Testis (tissue), 3 donors: ENCODE measurements around the gene NUDT8. TPM values are rescaled to one million over a fixed set of nuclear protein-coding genes. Genes with fewer than 3 reads are reported as not detected.
"Not testable (repeated sequence)": the region's sequence is repeated elsewhere in the genome, so short reads cannot be mapped to it uniquely, and the experiment has no call there.

Source experiments
- DNase-seq: peaks from one replicate; pipeline ENCODE4 v3.0.0-alpha.2; 2019
- H3K27ac ChIP-seq, 2 donors: fragments of 200-600 bp; sonication (generic); one replicate each; pipeline ENCODE4 v1.5.1; 2019
- H3K27me3 ChIP-seq: fragments of 200-600 bp; sonication (generic); one replicate; pipeline ENCODE4 v1.5.1; 2019
- H3K36me3 ChIP-seq: fragments of 200-600 bp; sonication (generic); one replicate; pipeline ENCODE4 v1.5.1; 2017; ENCODE audit warnings: low read depth; ENCODE audit errors: missing control alignments
- H3K4me1 ChIP-seq: fragments of 200-600 bp; sonication (generic); one replicate; pipeline ENCODE4 v1.5.1; 2019
- H3K4me3 ChIP-seq, 2 donors: fragments of 200-600 bp; sonication (generic); one replicate each; pipeline ENCODE4 v1.5.1; 2017 to 2019
- H3K9me3 ChIP-seq: fragments of 200-600 bp; sonication (generic); one replicate; pipeline ENCODE4 v1.5.1; 2017
- CTCF ChIP-seq, 3 experiments: fragments of 450-650 bp in 2 of 3; fragments of 200-600 bp in 1 of 3; sonication (generic) in 1 of 3; IDR thresholded peaks; one replicate each; pipeline ENCODE4 v1.5.1; 2016 to 2019; ENCODE audit warnings: antibody characterized with exemption in 3 of 3, mild to moderate bottlenecking in 2 of 3, moderate library complexity in 1 of 3
- POLR2A ChIP-seq: fragments of 450-650 bp; IDR thresholded peaks from one replicate; pipeline ENCODE4 v1.6.1; 2017; ENCODE audit warnings: antibody characterized with exemption, mild to moderate bottlenecking, moderate library complexity
- WGBS, 2 donors: methylation state at CpG; one replicate each; pipeline ENCODE4 v1.1.5; 2018; 5-methylcytosine and 5-hydroxymethylcytosine counted together
- intact Hi-C: fragments of 100-400 bp; cut with DNase I; formaldehyde crosslinking; loops from one replicate; pipeline ENCODE4 v1.15.1; 2023; ENCODE audit warnings: low total_unique reads
- polyA plus RNA-seq: library from polyadenylated mRNA; stranded (reverse); fragments of 350-450 nt; fragmentation: Illumina TruSeq; extraction: RNeasy Lipid Tissue Mini Kit (QIAGEN cat#74804); gene quantifications from one replicate; pipeline ENCODE4 v1.2.3, GENCODE V29; 2014; ENCODE audit warnings: low read depth, low replicate concordance; ENCODE audit not compliant: insufficient read depth
- total RNA-seq, 2 donors: library from RNA; depleted of rRNA; stranded (reverse); fragments of >200 nt; gene quantifications; one replicate each; pipeline ENCODE4 v1.2.3, GENCODE V29; 2016

NUDT8 gene
- total and polyA plus RNA-seq, 3 donors from 2014 or later = 4.0 to 7.0 (median 6.2) TPM

- 69 to 77% methylated on average over 12 of the region's 12 CpGs for WGBS, 2 donors
- no peaks in the 10 kb centered on the region for H3K27me3 ChIP-seq
- H3K9me3 ChIP-seq = no peaks in the 10 kb centered on the region
- no peak for DNase-seq
- H3K4me1 ChIP-seq = no peaks in the 10 kb centered on the region
- H3K36me3 ChIP-seq = no peaks in the 10 kb centered on the region
- H3K4me3 ChIP-seq = no peak overlapping the region
- no peak overlapping the region for H3K27ac ChIP-seq
- TF ChIP-seq POLR2A = no peak
- TF ChIP-seq CTCF (IDR thresholded peaks at IDR 0.05) = no peak
- intact Hi-C loops = no loop called here
Observed at GRCh38 chr11:67592880-67593564, 36.7 kb downstream of the NUDT8 start.

GRCh38 chr11:67588899-67589415, 40.8 kb downstream of the NUDT8 start:
- H3K27me3 ChIP-seq, H3K4me3 ChIP-seq, H3K9me3 ChIP-seq, H3K27ac ChIP-seq, DNase-seq, H3K4me1 ChIP-seq, intact Hi-C loops, H3K36me3 ChIP-seq: not testable (repeated sequence)
- 85% methylated on average over 11 of the region's 11 CpGs for whole genome bisulfite sequencing, 2 donors

GRCh38 chr11:67588136-67588503, 41.6 kb downstream of the NUDT8 start:
- Histone ChIP-seq H3K4me1 (no peaks in the 10 kb centered on the region), H3K9me3 (no peaks in the 10 kb centered on the region), H3K36me3 (no peaks in the 10 kb centered on the region), H3K27me3 (no peaks in the 10 kb centered on the region), H3K4me3 (no peak overlapping the region), H3K27ac (no peak overlapping the region)
- 70 to 100% methylated on average over 1 of the region's 1 CpG for WGBS, 2 donors
- intact Hi-C loops = no loop called here
- DNase-seq = no peak
- TF ChIP-seq CTCF (IDR thresholded peaks at IDR 0.05) = no peak
- TF ChIP-seq POLR2A = no peak

GRCh38 chr11:67586568-67587250, 43.0 kb downstream of the NUDT8 start:
- TF ChIP-seq CTCF (IDR thresholded peaks at IDR 0.05) = no peak
- TF ChIP-seq POLR2A = no peak
- Histone ChIP-seq H3K27ac (no peak overlapping the region), H3K4me1 (peaks cover 5% of the 10 kb centered on the region), H3K36me3 (no peaks in the 10 kb centered on the region), H3K9me3 (no peaks in the 10 kb centered on the region), H3K27me3 (no peaks in the 10 kb centered on the region), H3K4me3 (no peak overlapping the region)
- 73 to 90% methylated on average over 5 of the region's 5 CpGs for WGBS, 2 donors
- no peak for DNase-seq
- intact Hi-C loops = no loop called here

GRCh38 chr11:67585911-67586310, 43.8 kb downstream of the NUDT8 start:
- Histone ChIP-seq H3K9me3 (no peaks in the 10 kb centered on the region), H3K27me3 (no peaks in the 10 kb centered on the region), H3K4me3 (no peak overlapping the region), H3K27ac (no peak overlapping the region), H3K36me3 (no peaks in the 10 kb centered on the region), H3K4me1 (peaks cover 5% of the 10 kb centered on the region)
- WGBS, 2 donors = 82 to 92% methylated on average over 4 of the region's 4 CpGs
- intact Hi-C loops = no loop called here
- DNase-seq = no peak
- TF ChIP-seq POLR2A = no peak
- TF ChIP-seq CTCF (IDR thresholded peaks at IDR 0.05) = no peak
